Choroid plexus epithelial cell (primary cell): Measurements from ENCODE around the gene ENTPD5.

Experiments used
- DNase-seq: peaks from one replicate; pipeline ENCODE4 v3.0.0-alpha.2; 2010; ENCODE audit warnings: low read depth
- H3K4me3 ChIP-seq: 2 replicates; pipeline ENCODE4 v1.5.1; 2011; ENCODE audit warnings: low read depth, mild to moderate bottlenecking, control low read depth, low read length, moderate library complexity
- CTCF ChIP-seq: conservative IDR thresholded peaks from 2 replicates; pipeline ENCODE4 v1.5.1; 2011; ENCODE audit warnings: low read depth, mild to moderate bottlenecking, control low read depth, inconsistent platforms, low read length, moderate library complexity

Gene ENTPD5

GRCh38 chr14:74048281-74048680 is 29.2 kb upstream of the ENTPD5 start:
- DNase-seq = peak; percentile 24
- no peak overlapping the region for H3K4me3 ChIP-seq

GRCh38 chr14:74045522-74045921 is 26.4 kb upstream of the ENTPD5 start:
- no peak for TF ChIP-seq CTCF
- no peak overlapping the region for H3K4me3 ChIP-seq
- no peak for DNase-seq

More at GRCh38 chr14:74048281-74048680, 29.2 kb upstream of the ENTPD5 start:
- TF ChIP-seq CTCF = peak; percentile 32

- no peak for TF ChIP-seq CTCF
- DNase-seq = no peak
- no peak overlapping the region for H3K4me3 ChIP-seq
These were observed 23.2 kb upstream of the ENTPD5 start for GRCh38 chr14:74042296-74042695.

- peak; percentile 78 for DNase-seq
- TF ChIP-seq CTCF = peak; percentile 56
- no peak overlapping the region for H3K4me3 ChIP-seq
These were observed 19.2 kb upstream of the ENTPD5 start for GRCh38 chr14:74038020-74038859.

GRCh38 chr14:74035556-74035955 is 16.5 kb upstream of the ENTPD5 start:
- peak; percentile 59 for DNase-seq
- no peak for TF ChIP-seq CTCF
- no peak overlapping the region for H3K4me3 ChIP-seq

GRCh38 chr14:74034572-74034971 is 15.5 kb upstream of the ENTPD5 start:
- TF ChIP-seq CTCF = no peak
- no peak for DNase-seq
- no peak overlapping the region for H3K4me3 ChIP-seq

GRCh38 chr14:74029136-74029535 is 10.0 kb upstream of the ENTPD5 start:
- no peak for DNase-seq
- TF ChIP-seq CTCF = no peak
- H3K4me3 ChIP-seq = no peak overlapping the region
